Nephron (organoid): ENCODE measurements around the gene ERGIC1.
A peak's percentile ranks its signal among the peaks of the same experiment; 100 is the strongest.

Source experiments
- H3K27ac Mint-ChIP-seq, 3 experiments: 2 replicates each; pipeline ENCODE4 v1.8.0; 2020; ENCODE audit warnings: mixed read lengths in 3 of 3, mild to moderate bottlenecking in 2 of 3, moderate library complexity in 1 of 3
- H3K27me3 Mint-ChIP-seq: 2 replicates; pipeline ENCODE4 v1.8.0; 2021; ENCODE audit warnings: low read depth, mild to moderate bottlenecking, moderate library complexity, mixed read lengths
- H3K36me3 Mint-ChIP-seq: 2 replicates; pipeline ENCODE4 v1.8.0; 2020; ENCODE audit warnings: low read depth, mixed read lengths
- H3K4me1 Mint-ChIP-seq: 2 replicates; pipeline ENCODE4 v1.8.0; 2020; ENCODE audit warnings: mixed read lengths
- H3K4me3 Mint-ChIP-seq, 3 experiments: 2 replicates each; pipeline ENCODE4 v1.8.0; 2020; ENCODE audit warnings: mild to moderate bottlenecking in 3 of 3, mixed read lengths in 3 of 3, moderate library complexity in 2 of 3
- H3K9me3 Mint-ChIP-seq: 2 replicates; pipeline ENCODE4 v1.8.0; 2020; ENCODE audit warnings: mixed read lengths
- CTCF ChIP-seq, 3 experiments: fragments of 200-600 bp; sonication (generic); IDR thresholded peaks; one replicate each; pipeline ENCODE4 v1.5.0; 2021; ENCODE audit warnings: antibody characterized with exemption in 3 of 3; ENCODE audit not compliant: unreplicated experiment in 3 of 3

The ERGIC1 gene

GRCh38 chr5:172903790-172904189, 69.7 kb downstream of the ERGIC1 start:
- Mint-ChIP-seq H3K9me3 (no peaks in the 10 kb centered on the region), H3K27me3 (no peaks in the 10 kb centered on the region), H3K4me1 (peaks cover 72% of the 10 kb centered on the region)

GRCh38 chr5:172904312-172904642, 70.2 kb downstream of the ERGIC1 start:
- H3K36me3 Mint-ChIP-seq = peaks cover 15% of the 10 kb centered on the region

More at GRCh38 chr5:172903790-172904189, 69.7 kb downstream of the ERGIC1 start:
- H3K27ac Mint-ChIP-seq = peak overlapping the region; percentile 83 to 92 (median 88)
- no peak for TF ChIP-seq CTCF (IDR thresholded peaks at IDR 0.05; ENCODE audit: unreplicated experiment in 3 of 3)
- peak overlapping the region in 2 of 3 experiments; percentile 20 to 28 for H3K4me3 Mint-ChIP-seq
- peaks cover 19% of the 10 kb centered on the region for H3K36me3 Mint-ChIP-seq

GRCh38 chr5:172904643-172905345, 70.7 kb downstream of the ERGIC1 start:
- no peak overlapping the region for H3K4me3 Mint-ChIP-seq
- H3K36me3 Mint-ChIP-seq = peaks cover 14% of the 10 kb centered on the region
- H3K4me1 Mint-ChIP-seq = peaks cover 73% of the 10 kb centered on the region
- no peaks in the 10 kb centered on the region for H3K27me3 Mint-ChIP-seq
- TF ChIP-seq CTCF (IDR thresholded peaks at IDR 0.05; ENCODE audit: unreplicated experiment in 3 of 3) = no peak
- H3K9me3 Mint-ChIP-seq = no peaks in the 10 kb centered on the region
- peak overlapping the region; percentile 83 to 92 (median 88) for H3K27ac Mint-ChIP-seq

More at GRCh38 chr5:172904312-172904642, 70.2 kb downstream of the ERGIC1 start:
- no peaks in the 10 kb centered on the region for H3K27me3 Mint-ChIP-seq
- no peak overlapping the region for H3K4me3 Mint-ChIP-seq
- H3K4me1 Mint-ChIP-seq = peaks cover 72% of the 10 kb centered on the region
- no peaks in the 10 kb centered on the region for H3K9me3 Mint-ChIP-seq
- no peak for TF ChIP-seq CTCF (IDR thresholded peaks at IDR 0.05; ENCODE audit: unreplicated experiment in 3 of 3)
- peak overlapping the region; percentile 83 to 92 (median 88) for H3K27ac Mint-ChIP-seq

- H3K9me3 Mint-ChIP-seq = no peaks in the 10 kb centered on the region
- H3K27ac Mint-ChIP-seq = peak overlapping the region; percentile 83 to 88 (median 84)
- no peaks in the 10 kb centered on the region for H3K27me3 Mint-ChIP-seq
- peaks cover 14% of the 10 kb centered on the region for H3K36me3 Mint-ChIP-seq
- H3K4me1 Mint-ChIP-seq = peaks cover 71% of the 10 kb centered on the region
- no peak overlapping the region for H3K4me3 Mint-ChIP-seq
- no peak for TF ChIP-seq CTCF (IDR thresholded peaks at IDR 0.05; ENCODE audit: unreplicated experiment in 3 of 3)
Observed at GRCh38 chr5:172905346-172906140, 71.5 kb downstream of the ERGIC1 start.

- TF ChIP-seq CTCF (IDR thresholded peaks at IDR 0.05; ENCODE audit: unreplicated experiment in 3 of 3) = no peak
- Mint-ChIP-seq H3K9me3 (no peaks in the 10 kb centered on the region), H3K4me1 (peaks cover 70% of the 10 kb centered on the region), H3K4me3 (no peak overlapping the region), H3K27me3 (no peaks in the 10 kb centered on the region), H3K36me3 (peaks cover 18% of the 10 kb centered on the region), H3K27ac (peak overlapping the region; percentile 70 to 88 (median 83))
Observed at GRCh38 chr5:172906436-172906835, 72.4 kb downstream of the ERGIC1 start.
